ENCODE data around the gene GSPT1. TPM values are rescaled to one million over a fixed set of nuclear protein-coding genes. Genes with fewer than 3 reads are reported as not detected.
A peak's percentile ranks its signal among the peaks of the same experiment; 100 is the strongest.
"Not testable (repeated sequence)": the region's sequence is repeated elsewhere in the genome, so short reads cannot be mapped to it uniquely, and the experiment has no call there.

Gene GSPT1
- total RNA-seq = 100 to 1,000 TPM in 1 of 2 donors, 10 to 100 TPM in 1; 87.5 to 111 TPM
- long read RNA-seq, full-length matches to known transcripts = 4 of 13 reads
- long read RNA-seq, partial matches to known transcripts = 4 of 13 reads
- long read RNA-seq, other reads (novel, unspliced or antisense) = 5 of 13 reads

DNA sequence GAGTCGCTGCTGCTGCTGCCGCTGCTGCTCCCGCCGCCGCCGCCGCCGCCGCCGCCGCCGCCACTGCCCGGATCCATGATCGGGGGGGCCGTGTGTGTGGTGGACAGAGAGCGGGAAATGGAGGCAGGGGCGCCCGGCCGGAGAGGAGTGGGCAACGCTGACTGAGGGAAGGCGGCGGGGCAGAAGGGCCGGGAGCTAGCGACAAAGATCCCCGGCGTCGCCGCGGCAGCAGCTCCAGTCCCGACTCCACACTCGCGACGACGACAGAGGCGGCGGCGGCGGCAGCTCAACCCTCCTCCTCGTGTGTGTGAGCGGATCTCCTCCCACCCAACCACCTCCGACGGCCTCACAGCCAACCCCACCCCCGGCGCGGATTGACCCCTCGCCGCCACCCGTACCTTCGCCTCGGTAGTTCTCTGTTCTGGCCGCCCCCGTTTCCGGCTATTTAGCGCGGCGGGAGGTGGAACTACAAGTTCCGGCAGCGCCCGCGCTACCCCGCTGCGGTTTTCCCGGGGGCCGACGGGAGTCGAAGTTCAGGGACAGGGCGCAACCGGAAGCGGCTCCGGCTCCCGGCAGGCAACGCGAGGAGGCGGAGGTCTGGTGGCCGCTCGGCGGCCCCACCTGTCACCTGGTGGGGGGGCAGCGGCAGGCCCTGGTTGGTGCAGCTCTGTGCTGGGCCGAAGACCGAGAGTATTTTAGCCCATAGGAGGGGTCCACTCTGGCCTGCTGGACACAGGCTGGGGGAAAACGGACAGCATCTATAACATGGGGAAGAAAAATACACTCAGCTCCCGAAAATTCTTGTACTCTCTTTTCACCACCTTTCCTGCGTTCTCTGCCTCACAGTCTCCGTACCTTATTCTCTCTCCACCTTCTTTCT lies at the start of gene GSPT1:
Gene GSPT1 (minus strand): TSS at position 313 of the 880 bp plus-strand sequence. CDS start 236 bp downstream, at position 77.
- peak; percentile 99 for DNase-seq
- peak; percentile 98 for ATAC-seq
- intact Hi-C loops (cut with DNase I) = loop anchor here in 1 of 2 donors (5.0 to 10.0 kb wide), 2 partner anchors 61 kb away; partner anchors contain the start of genes RSL1D1 and SNX29

- ATAC-seq (no peak), DNase-seq (no peak)
- intact Hi-C loops (cut with DNase I) = no loop called here
These were observed 49.2 kb upstream of the GSPT1 start, which contains the start of gene TNFRSF17 for GRCh38 chr16:11964761-11965551. Gene TNFRSF17 (plus strand): TSS chr16:11965210. CDS start chr16:11965325, 115 bp downstream.

GRCh38 chr16:11963706-11964105 lies 48.0 kb upstream of the GSPT1 start:
- DNase-seq = no peak
- intact Hi-C loops (cut with DNase I) = no loop called here
- no peak for ATAC-seq

GRCh38 chr16:11962978-11963377 lies 47.2 kb upstream of the GSPT1 start:
- DNase-seq; ATAC-seq; intact Hi-C loops (cut with DNase I): not testable (repeated sequence)

GRCh38 chr16:11962457-11962856 lies 46.7 kb upstream of the GSPT1 start:
- ATAC-seq; DNase-seq; intact Hi-C loops (cut with DNase I): not testable (repeated sequence)

- ATAC-seq = peak in 1 of 2 donors; percentile 41
- intact Hi-C loops (cut with DNase I) = no loop called here
- DNase-seq = no peak
These were observed 42.0 kb upstream of the GSPT1 start for GRCh38 chr16:11957591-11958395.

- ATAC-seq (no peak), DNase-seq (no peak)
- intact Hi-C loops (cut with DNase I) = no loop called here
These were observed 40.8 kb upstream of the GSPT1 start for GRCh38 chr16:11956558-11956957.

GRCh38 chr16:11955713-11956123 lies 40.0 kb upstream of the GSPT1 start:
- DNase-seq = no peak
- no peak for ATAC-seq
- intact Hi-C loops (cut with DNase I) = no loop called here

DNA sequence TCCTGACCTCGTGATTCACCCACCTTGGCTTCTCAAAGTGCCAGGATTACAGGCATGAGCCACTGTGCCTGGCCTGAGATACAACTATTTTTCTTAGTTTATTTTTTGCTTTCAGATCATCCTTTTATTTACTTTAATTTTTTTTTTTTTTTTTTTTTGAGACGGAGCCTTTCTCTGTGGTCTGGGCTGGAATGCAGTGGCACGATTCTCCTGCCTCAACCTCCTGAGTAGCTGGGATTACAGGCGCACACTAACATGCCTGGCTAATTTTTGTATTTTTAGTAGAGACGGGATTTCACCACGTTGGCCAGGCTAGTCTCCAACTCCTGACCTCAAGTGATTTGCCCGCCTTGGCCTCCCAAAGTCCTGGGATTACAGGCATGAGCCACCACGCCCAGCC lies 37.8 kb upstream of the GSPT1 start:
- intact Hi-C loops (cut with DNase I); ATAC-seq; DNase-seq: not testable (repeated sequence)

- intact Hi-C loops (cut with DNase I) = no loop called here
- no peak for ATAC-seq
- no peak for DNase-seq
These were observed 34.6 kb upstream of the GSPT1 start for GRCh38 chr16:11950388-11950787.

GRCh38 chr16:11949527-11949926 lies 33.8 kb upstream of the GSPT1 start:
- intact Hi-C loops (cut with DNase I) = loop anchor here in 1 of 2 donors (1.0 kb wide), 1 partner anchor 119 kb away; no protein-coding TSS in a partner anchor
- ATAC-seq (peak; percentile 44 to 55), DNase-seq (no peak)

DNA sequence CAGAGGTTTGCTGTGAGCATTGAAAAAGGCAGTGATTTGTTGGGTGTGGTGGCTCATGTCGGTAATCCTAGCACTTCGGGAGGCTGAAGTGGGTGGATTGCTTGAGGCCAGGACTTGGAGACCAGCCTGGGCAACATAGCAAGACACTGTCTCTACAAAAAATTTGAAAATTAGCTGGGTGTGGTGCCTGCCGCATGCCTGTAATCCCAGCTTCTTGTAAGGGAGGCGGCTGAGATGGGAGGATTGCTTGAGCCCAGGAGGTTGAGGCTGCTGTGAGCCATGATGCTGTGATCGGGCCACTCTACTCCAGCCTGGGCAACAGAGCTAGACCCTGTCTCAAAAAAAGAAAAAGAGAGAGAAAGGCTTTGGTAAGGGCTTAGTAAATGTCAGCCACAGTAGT lies 33.1 kb upstream of the GSPT1 start:
- DNase-seq (no peak), ATAC-seq (no peak)
- intact Hi-C loops (cut with DNase I) = loop anchor here in 1 of 2 donors (1.0 kb wide), 1 partner anchor 119 kb away; no protein-coding TSS in a partner anchor

DNA sequence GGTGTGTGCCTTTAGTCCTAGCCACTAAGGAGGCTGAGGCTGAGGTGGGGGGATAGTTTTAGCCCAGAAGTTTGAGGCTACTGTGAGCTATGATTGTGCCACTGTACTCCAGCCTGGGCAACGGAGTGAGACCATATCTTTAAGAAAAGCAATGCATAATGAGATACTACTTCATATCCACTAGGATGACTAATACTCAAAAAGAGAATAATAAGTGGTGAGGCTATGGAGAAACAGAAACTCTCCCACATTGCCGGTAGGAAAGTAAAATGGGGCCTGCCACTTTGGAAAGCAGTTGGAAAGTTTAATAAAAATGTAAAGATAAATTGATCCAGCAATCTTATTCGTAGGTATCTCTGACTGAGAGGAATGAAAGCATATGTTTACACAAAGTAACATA lies 30.7 kb upstream of the GSPT1 start:
- DNase-seq (no peak), ATAC-seq (no peak)
- intact Hi-C loops (cut with DNase I) = no loop called here

DNA sequence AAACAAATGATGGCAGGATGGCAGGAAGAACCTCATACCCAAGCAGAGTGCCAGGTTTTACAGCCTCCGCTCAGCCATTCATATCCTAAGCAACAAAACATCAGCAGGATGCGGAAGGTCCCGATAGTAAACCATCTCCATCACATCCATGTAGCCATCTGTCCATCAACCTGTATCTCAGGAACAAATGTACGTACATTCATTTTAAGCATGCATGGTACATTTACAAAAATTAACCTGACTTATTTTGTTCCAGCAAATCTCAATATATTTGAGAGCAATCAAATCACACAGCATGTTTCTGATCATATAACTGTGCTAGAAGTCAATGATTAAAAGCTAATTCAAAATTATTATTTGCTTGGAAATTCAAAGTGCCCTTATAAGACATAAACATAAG lies 26.2 kb upstream of the GSPT1 start, which contains the start of gene NPIPB2:
Gene NPIPB2 (minus strand): TSS at position 101 of the 400 bp plus-strand sequence. CDS start 0 bp downstream, at position 101.
- intact Hi-C loops (cut with DNase I); ATAC-seq; DNase-seq: not testable (repeated sequence)

DNA sequence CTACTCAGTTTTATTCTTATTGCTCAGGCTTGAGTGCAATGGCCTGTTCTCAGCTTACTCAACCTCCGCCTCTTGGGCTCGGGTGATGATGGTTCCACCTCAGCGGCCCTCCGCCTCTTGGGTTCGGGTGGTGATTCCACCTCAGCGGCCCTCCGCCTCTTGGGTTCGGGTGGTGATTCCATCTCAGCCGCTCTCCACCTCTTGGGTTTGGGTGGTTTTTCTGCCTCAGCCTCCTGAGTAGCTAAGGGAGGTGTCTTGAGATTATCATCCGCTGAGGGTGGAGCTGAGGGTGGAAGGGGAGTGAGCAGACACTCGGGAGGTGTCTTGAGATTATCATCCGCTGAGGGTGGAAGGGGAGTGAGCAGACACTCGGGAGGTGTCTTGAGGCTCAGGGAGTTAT lies 11.6 kb upstream of the GSPT1 start:
- intact Hi-C loops (cut with DNase I); DNase-seq; ATAC-seq: not testable (repeated sequence)

DNA sequence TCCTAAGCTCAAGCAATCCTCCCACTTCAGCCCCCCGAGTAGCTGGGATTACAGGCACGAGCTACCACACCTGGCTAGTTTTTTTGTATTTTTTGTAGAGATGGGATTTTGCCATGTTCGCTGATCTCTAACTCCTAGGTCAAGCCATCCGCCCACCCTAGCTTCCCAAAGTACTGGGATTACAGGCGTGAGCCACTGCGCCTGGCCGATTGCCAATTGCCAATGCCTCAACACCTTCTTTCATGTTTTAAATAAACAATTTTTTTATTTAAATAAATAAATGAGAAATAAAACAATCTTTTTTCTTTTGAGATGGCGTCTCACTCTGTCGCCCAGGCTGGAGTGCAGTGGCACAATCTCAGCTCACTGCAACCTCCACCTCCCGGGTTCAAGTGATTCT lies 8.3 kb upstream of the GSPT1 start:
- ATAC-seq; DNase-seq; intact Hi-C loops (cut with DNase I): not testable (repeated sequence)

GRCh38 chr16:11916524-11917285 lies 949 bp upstream of the GSPT1 start:
- no peak for ATAC-seq
- intact Hi-C loops (cut with DNase I) = loop anchor here in 1 of 2 donors (5.0 to 10.0 kb wide), 2 partner anchors 61 to 62 kb away; partner anchors contain the start of genes RSL1D1 and SNX29
- no peak for DNase-seq
